GM18499 (cell line): ENCODE measurements around the gene CD34.

Experiments
- ATAC-seq: cut with Tn5 transposase; IDR thresholded peaks from one replicate; pipeline ENCODE4 v1.9.1; 2021; ENCODE audit warnings: moderate number of reproducible peaks; ENCODE audit not compliant: insufficient read depth, unreplicated experiment

The CD34 gene

GRCh38 chr1:207858806-207859205 is 52.1 kb downstream of the CD34 start:
- ATAC-seq, result no peak

GRCh38 chr1:207858281-207858680 is 52.6 kb downstream of the CD34 start:
- no peak for ATAC-seq

GRCh38 chr1:207857447-207857846 is 53.5 kb downstream of the CD34 start:
- no peak for ATAC-seq

- no peak for ATAC-seq
These were observed 54.5 kb downstream of the CD34 start for GRCh38 chr1:207856276-207857023.

- ATAC-seq, result no peak
These were observed 56.9 kb downstream of the CD34 start for GRCh38 chr1:207854001-207854400.

- ATAC-seq, result no peak
These were observed 57.6 kb downstream of the CD34 start for GRCh38 chr1:207853372-207853757.

- ATAC-seq, result no peak
These were observed 58.2 kb downstream of the CD34 start for GRCh38 chr1:207852576-207853371.

GRCh38 chr1:207851696-207852095 is 59.2 kb downstream of the CD34 start:
- ATAC-seq, result no peak

GRCh38 chr1:207850621-207851407 is 60.1 kb downstream of the CD34 start:
- no peak for ATAC-seq

GRCh38 chr1:207849646-207850045 is 61.3 kb downstream of the CD34 start:
- no peak for ATAC-seq

GRCh38 chr1:207849016-207849415 is 61.9 kb downstream of the CD34 start:
- no peak for ATAC-seq

- no peak for ATAC-seq
These were observed 62.7 kb downstream of the CD34 start for GRCh38 chr1:207848234-207848633.

- no peak for ATAC-seq
These were observed 63.8 kb downstream of the CD34 start for GRCh38 chr1:207847116-207847515.

GRCh38 chr1:207845109-207845508 is 65.8 kb downstream of the CD34 start:
- ATAC-seq, result no peak

GRCh38 chr1:207844371-207844770 is 66.6 kb downstream of the CD34 start:
- ATAC-seq, result no peak

- ATAC-seq, result no peak
These were observed 68.4 kb downstream of the CD34 start for GRCh38 chr1:207842506-207842905.

- no peak for ATAC-seq
These were observed 69.0 kb downstream of the CD34 start for GRCh38 chr1:207841901-207842300.

GRCh38 chr1:207841293-207841692 is 69.6 kb downstream of the CD34 start:
- ATAC-seq, result no peak

GRCh38 chr1:207840380-207840779 is 70.5 kb downstream of the CD34 start:
- ATAC-seq, result no peak

GRCh38 chr1:207839083-207839413 is 71.9 kb downstream of the CD34 start:
- no peak for ATAC-seq
